ENCODE data around the gene ADAM8. TPM values are rescaled to one million over a fixed set of nuclear protein-coding genes. Genes with fewer than 3 reads are reported as not detected.

Gene ADAM8
- total RNA-seq, 1 donor: 7.8 TPM

DNA sequence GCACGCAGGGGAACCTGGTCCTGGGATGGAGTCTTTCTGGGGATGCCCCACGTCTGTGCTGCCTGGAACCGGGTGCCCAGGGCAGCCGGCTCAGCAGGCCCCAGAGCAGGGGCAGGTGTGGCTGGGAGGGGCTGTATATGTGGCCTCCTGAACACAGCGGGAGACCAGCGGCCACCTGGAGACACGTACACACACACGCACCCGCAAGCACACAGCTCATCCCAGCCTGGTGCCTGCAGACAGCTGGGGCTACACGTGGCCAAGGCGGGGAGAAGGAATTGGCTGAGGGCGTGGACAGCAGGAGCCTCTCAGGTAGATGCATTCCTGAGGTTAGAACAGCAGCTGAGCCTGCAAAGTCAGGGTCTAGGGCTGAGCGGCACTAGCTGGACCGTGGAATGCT is 14.0 kb downstream of the ADAM8 start:
- TF ChIP-seq, protein P1, sequence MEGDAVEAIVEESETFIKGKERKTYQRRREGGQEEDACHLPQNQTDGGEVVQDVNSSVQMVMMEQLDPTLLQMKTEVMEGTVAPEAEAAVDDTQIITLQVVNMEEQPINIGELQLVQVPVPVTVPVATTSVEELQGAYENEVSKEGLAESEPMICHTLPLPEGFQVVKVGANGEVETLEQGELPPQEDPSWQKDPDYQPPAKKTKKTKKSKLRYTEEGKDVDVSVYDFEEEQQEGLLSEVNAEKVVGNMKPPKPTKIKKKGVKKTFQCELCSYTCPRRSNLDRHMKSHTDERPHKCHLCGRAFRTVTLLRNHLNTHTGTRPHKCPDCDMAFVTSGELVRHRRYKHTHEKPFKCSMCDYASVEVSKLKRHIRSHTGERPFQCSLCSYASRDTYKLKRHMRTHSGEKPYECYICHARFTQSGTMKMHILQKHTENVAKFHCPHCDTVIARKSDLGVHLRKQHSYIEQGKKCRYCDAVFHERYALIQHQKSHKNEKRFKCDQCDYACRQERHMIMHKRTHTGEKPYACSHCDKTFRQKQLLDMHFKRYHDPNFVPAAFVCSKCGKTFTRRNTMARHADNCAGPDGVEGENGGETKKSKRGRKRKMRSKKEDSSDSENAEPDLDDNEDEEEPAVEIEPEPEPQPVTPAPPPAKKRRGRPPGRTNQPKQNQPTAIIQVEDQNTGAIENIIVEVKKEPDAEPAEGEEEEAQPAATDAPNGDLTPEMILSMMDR (IDR thresholded peaks at IDR 0.05; ENCODE audit: insufficient read depth, low read depth, low read length): no peak
- no peak for DNase-seq (ENCODE audit: low read depth)
- no peak overlapping the region for H3K4me3 ChIP-seq (ENCODE audit: low read depth, low read length)

DNA sequence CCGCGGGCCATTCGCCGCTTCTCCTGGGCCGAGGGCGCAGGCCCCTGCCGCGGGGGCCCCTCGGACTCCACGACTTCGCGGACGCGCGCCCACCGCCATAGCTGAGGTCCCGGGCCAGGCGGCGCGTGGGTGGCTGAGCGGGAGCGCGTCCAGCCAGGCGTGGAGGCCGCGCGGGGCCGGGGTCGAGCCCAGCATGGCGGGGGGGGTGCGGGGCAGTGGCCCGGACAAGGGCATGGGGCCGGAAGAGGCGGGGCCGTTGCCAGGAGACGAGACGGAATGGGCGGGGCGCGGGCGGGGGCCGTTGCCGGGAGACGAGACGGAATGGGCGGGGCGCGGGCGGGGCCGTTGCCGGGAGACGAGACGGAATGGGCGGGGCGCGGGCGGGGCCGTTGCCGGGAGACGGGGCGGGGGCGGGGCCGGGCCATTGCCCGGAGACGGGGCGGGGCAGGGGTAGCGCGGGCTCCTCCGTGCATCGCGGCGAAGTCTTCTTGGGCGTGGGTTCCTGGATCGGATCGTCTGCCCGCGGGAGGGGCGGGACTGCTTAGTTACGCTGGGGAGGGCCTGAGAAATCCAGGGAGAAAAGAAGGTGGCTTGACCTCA is 14.8 kb downstream of the ADAM8 start:
- TF ChIP-seq, protein P1 (IDR thresholded peaks at IDR 0.05; ENCODE audit: insufficient read depth, low read depth, low read length): no peak
- peak; percentile 66 for DNase-seq (ENCODE audit: low read depth)
- H3K4me3 ChIP-seq (ENCODE audit: low read depth, low read length): peak overlapping the region; percentile 55

DNA sequence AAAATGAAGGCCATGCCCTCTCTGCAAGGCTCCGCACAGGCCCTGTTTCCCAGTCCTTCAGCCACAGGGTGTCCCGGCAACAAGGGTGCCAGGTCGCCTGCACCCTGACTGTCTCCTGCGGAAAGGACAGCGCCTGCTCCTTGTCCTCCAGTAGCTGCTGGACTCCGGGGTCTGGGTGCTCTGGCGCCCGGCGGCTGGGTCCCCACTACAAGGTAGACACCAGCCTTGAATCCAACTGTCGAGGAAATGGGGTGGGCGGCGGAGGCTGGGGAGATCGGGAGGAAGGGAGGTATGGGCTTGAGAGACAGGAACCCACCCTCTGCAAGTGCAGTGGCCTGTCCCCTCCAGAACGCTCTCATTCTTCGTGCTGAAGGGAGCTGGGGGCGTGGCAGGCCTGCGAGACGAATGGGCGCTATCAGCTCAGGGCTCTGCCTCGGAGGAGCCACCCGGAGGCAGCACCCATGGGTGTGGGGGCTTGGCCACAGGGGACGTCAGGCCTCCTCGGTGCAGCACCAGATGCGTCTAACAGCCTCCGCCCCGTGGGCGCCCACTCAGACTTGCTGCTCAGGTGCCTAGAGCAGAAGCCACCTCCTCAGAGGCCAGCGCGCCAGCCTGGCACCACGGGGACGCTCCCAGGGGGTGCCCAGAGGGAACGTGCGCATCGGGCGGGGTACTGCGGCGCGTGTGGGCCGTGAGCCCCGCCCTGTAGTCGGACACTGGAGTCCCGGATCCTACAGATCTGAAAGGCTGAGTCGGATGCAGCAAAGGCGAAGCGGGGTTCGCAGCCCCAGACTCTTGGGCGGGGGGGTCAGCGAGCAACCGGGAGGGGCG is 15.6 kb downstream of the ADAM8 start:
- TF ChIP-seq, protein P1 (IDR thresholded peaks at IDR 0.05; ENCODE audit: insufficient read depth, low read depth, low read length): no peak
- peak; percentile 36 for DNase-seq (ENCODE audit: low read depth)

DNA sequence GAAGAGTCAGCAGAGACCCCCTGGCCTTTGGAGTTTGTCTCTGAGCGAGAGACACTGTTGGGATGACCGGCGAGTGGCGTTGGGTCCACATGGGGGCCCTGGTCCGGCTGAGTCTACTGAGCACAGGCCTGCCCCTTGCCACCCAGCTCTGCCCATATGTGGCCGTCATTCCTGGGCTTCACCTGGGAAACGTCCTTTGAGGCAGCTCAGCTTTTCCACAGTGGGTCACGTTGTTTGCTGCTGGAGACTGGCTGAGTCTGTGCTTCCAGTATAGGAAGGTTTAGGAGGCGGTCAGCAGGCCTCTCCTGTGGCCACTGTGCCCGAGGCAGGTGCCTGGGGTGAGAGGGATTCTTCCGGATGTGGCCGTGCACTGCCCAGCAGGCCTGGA is 17.1 kb downstream of the ADAM8 start:
- TF ChIP-seq, protein P1 (IDR thresholded peaks at IDR 0.05; ENCODE audit: insufficient read depth, low read depth, low read length): no peak
- no peak overlapping the region for H3K4me3 ChIP-seq (ENCODE audit: low read depth, low read length)
- no peak for DNase-seq (ENCODE audit: low read depth)

More for the DNA sequence above, 15.6 kb downstream of the ADAM8 start:
- peak overlapping the region; percentile 55 for H3K4me3 ChIP-seq (ENCODE audit: low read depth, low read length)

DNA sequence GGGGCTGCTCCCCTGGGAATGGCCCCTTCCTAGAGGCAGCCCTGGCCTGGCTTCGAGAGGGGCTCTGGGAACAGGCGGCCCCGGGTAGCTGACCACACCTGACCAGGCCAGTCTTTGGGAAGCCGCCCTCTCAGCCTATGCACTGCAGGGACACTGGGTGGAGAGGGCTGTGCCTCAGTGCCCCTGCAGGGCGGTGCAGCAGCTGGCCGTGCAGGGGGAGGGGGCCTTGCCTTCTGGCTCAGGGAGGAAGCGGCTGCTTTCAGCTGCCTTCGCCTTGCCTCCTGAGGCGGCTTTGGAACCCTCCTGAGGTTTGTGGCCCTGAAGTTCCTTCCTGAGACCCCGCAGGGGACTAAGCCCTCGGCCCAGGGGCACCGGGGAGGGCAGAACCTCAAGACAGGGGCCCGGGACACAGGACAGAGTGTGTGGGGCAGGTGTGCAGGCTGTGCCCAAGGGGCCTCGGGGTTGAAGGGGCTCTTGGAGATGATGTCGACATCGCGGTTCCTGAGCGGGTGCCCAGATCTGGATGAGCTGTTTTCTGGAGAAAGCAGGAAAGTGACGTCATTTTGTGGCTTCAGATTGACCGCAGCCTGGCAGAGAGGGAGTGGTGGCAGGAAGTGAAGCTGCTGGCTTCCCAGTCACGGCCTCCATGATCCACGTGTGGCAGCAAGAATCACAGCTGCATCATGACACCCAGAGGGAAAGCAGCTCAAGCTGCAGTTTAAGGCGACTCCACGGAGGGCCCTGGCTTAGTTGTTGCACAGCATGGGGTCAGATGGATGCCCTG is 17.7 kb downstream of the ADAM8 start:
- peak; percentile 99 for DNase-seq (ENCODE audit: low read depth)
- no peak overlapping the region for H3K4me3 ChIP-seq (ENCODE audit: low read depth, low read length)
- TF ChIP-seq, protein P1 (IDR thresholded peaks at IDR 0.05; ENCODE audit: insufficient read depth, low read depth, low read length): no peak

DNA sequence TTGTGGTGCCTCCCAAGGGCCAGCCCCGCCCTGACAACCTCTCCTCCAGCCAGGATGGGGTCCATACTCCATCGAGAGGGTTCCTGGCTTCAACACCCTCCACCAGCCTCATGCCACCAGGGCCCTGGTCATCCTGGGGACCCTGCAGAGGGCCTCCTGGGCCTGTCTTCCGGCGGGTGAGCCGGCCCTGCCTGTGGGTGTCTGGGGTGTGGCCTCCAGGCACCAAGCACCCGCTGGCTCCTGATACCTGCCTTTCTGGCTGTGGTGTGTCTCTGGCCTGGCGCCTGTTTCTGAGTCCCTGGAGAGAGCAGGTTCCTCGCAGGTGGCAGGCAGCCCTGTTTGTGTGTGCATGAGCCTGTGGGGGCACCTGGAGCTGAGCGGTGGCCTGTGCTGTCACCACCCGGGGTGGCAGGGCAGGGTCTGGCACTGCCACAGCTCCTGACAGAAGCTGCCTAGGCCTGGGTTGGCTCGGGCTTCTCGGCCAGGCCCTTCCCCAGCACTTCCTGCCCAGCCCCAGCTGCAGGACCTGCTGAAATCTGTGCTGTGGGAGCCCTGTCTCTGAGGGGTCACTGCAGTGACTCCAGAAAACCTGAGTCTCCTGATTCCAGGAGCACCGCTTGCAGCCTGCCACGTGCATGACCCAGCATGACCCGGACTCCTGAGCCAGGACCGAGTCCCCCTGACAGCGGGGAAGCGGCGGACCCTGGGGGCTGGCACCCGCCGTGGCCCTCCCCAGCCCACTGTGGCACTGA is 18.4 kb downstream of the ADAM8 start:
- H3K4me3 ChIP-seq (ENCODE audit: low read depth, low read length): no peak overlapping the region
- TF ChIP-seq, protein P1 (IDR thresholded peaks at IDR 0.05; ENCODE audit: insufficient read depth, low read depth, low read length): no peak
- DNase-seq (ENCODE audit: low read depth): peak; percentile 31

All from fibroblast of villous mesenchyme (primary cell).